NK-92 treated with Interleukin-12 subunit alpha and Interleukin-12 subunit beta, amount 100 ng/mL, for 24 hours (cell line): ENCODE results near the gene TRAF7.

Experiments
- DNase-seq: peaks from one replicate; lab custom pipeline; 2025; lab: John Stamatoyannopoulos, UW

TRAF7 gene

GRCh38 chr16:2183671-2184070, 28.1 kb downstream of the TRAF7 start:
- no peak for DNase-seq

GRCh38 chr16:2184346-2184745, 28.8 kb downstream of the TRAF7 start:
- no peak for DNase-seq

GRCh38 chr16:2184962-2185361, 29.4 kb downstream of the TRAF7 start:
- no peak for DNase-seq

GRCh38 chr16:2186064-2186463, 30.5 kb downstream of the TRAF7 start:
- no peak for DNase-seq

- DNase-seq = no peak
Measured at GRCh38 chr16:2186505-2186904, 30.9 kb downstream of the TRAF7 start.

- DNase-seq = no peak
Measured at GRCh38 chr16:2187212-2187611, 31.6 kb downstream of the TRAF7 start.

- DNase-seq = no peak
Measured at GRCh38 chr16:2188395-2188794, 32.8 kb downstream of the TRAF7 start.

- no peak for DNase-seq
Measured at GRCh38 chr16:2189252-2189893, 33.8 kb downstream of the TRAF7 start.

- DNase-seq = no peak
Measured at GRCh38 chr16:2190002-2190658, 34.5 kb downstream of the TRAF7 start.

GRCh38 chr16:2190659-2191445, 35.3 kb downstream of the TRAF7 start:
- no peak for DNase-seq

GRCh38 chr16:2191446-2191706, 35.8 kb downstream of the TRAF7 start:
- no peak for DNase-seq

- DNase-seq = no peak
Measured at GRCh38 chr16:2194166-2194834, 38.7 kb downstream of the TRAF7 start.

GRCh38 chr16:2194852-2195321, 39.3 kb downstream of the TRAF7 start:
- no peak for DNase-seq

GRCh38 chr16:2195322-2196161, 40.0 kb downstream of the TRAF7 start:
- no peak for DNase-seq

- no peak for DNase-seq
Measured at GRCh38 chr16:2196162-2196980, 40.8 kb downstream of the TRAF7 start, which contains the start of gene CASKIN1. CASKIN1 (minus strand) TSS chr16:2196605; CDS start chr16:2196432, 173 bp downstream.

- DNase-seq = no peak
Measured at GRCh38 chr16:2196981-2197511, 41.5 kb downstream of the TRAF7 start.

- no peak for DNase-seq
Measured at GRCh38 chr16:2197765-2198164, 42.2 kb downstream of the TRAF7 start.

GRCh38 chr16:2198283-2198682, 42.7 kb downstream of the TRAF7 start:
- DNase-seq = no peak

- DNase-seq = no peak
Measured at GRCh38 chr16:2199095-2199494, 43.5 kb downstream of the TRAF7 start.

GRCh38 chr16:2199621-2200139, 44.1 kb downstream of the TRAF7 start:
- DNase-seq = no peak
